GM18526 (cell line): Measurements from ENCODE around the gene ABHD4.

Experiments used
- POLR2A ChIP-seq: IDR thresholded peaks from 3 replicates; pipeline ENCODE4 v1.6.1; 2011; ENCODE audit not compliant: insufficient read length; ENCODE audit errors: extremely low read depth

Gene ABHD4

DNA sequence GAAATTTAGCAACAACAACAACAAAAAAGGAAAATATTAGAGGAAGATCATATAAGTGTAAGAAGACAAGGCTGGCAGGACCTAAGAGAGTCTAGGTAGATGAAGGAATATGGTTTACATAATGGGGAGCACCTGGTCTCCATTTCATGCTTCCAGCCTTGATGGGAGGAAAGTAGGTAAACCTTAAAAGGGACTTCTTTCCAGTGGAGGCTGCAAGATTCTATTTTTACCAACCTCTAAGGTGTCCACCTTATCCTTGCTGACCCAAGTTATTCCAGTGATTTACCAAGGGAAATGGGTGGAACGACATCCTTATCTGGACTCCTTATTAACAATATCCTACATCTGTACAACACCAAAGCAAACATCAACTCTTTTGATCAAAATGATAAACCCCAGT, 39.1 kb upstream of the ABHD4 start:
- no peak for TF ChIP-seq POLR2A

DNA sequence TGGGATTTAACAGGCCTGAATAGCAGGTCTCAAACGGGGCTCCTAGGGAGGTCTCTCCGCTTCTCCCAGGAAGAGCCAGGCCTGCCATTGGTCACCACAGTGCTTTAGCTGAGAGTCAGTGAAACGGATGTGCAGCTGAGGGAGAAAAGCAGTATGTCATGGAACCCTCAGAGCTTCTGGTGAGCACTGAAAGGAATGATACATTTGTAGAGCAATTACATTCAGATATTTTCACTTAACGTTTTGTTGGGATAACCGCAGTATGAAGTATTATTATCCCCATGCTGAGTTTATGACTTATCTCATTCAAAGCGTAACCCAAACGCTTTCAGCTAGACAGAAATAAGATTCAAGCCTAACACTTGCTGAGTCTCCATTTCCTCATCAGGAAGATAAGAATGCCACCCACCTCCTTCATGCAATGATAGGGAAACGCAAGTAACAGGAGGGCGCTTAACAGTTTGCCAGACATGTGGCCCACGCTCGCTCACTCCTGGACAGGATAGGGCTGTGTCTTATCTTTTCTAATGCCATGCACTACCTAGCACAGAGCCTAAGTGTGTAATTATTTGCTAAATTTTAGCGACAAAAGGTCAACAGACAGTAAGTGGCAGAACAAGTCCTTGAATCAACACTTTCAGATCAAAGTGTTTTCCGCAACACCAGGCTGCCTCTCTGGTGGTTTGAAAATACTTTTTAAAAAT, 37.3 kb upstream of the ABHD4 start:
- TF ChIP-seq POLR2A = no peak

DNA sequence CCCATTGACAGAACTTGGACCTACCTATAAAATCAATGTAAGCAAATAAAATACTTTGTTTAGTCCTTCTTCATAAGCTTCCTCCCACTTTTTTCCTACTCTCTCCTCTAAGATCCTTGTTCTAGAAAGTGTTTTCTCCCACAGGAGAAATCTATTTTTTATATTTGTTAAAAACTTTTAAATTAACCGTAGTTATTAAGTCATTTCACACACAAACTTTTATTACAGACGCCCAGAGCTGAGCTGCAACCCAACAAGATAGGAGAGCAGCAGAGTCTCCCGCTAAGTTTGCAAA, 36.8 kb upstream of the ABHD4 start:
- no peak for TF ChIP-seq POLR2A

DNA sequence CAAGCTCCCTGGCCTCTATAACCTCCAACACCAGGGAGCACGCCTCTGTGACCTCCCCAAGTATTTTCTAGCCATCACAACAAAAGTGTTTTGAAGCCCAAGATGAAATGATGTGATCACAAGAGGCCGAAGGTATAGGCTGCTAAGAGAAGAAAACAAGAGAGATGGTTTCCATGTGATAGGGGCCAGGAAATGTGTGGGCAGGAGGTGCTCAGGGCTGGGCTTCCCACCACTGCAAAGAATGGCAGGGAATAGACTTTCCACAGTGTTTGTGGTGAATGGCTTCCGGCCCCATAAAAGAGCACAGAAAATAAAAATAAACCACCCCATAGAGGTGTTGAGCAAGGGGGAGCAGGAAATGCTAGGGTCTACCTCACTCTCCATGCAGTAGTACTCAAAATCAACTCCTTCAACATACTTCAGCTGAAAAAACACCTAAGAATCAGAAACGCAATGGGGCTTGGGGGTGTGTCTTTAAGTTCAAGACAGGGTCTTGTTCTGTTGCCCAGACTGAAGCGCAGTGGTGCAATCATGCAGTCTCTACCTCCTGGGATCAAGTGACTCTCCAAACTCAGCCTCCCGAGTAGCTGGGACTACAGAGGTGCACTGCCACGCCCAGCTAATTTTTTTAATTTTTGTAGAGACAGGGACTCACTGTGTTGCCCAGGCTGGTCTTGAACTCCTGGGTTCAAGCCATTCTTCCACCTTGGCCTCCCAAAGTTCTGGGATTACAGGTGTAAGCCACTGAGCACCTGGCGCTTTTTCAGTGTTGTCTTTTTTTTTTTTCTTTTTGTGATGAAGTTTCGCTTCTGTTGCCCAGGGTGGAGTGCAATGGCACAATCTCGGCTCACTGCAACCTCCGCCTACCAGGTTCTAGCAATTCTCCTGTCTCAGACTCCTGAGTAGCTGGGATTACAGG, 36.2 kb upstream of the ABHD4 start:
- no peak for TF ChIP-seq POLR2A

DNA sequence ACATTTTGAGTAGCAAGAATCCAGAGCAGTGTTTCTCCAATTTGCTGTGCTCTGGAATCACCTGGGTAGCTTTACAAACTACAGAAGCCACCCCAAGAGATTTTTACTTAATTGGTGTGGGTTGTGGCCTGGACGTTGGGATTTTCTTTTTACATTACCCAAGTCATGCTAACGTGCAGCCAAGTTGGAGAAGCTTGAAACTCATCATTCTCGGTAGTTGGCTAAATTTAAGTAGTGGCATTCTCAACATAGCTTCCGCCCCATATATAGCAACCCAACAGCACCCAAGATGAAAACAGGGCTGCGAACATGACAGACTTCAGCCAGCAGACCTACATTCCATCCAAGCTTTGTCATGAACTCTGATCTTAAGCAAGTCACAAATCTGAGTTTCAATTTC, 34.1 kb upstream of the ABHD4 start:
- no peak for TF ChIP-seq POLR2A

DNA sequence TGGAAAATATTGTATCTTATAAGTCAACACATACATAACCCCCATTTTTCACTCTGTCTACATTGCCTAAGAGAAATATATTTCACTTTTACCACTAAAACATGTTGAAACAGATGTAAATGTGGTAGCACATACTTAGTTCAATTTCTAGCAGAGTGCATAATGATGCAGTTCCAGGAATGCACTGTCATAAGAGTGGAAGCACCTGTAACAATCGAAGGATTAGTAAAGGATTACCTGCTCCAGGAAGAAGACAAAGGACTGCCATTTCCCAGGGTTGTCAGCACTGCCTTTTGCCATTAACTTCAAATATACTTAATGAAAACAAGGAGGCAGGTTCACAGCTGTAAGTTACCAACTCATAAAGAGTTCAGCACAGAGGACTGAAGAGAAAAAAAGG, 33.6 kb upstream of the ABHD4 start:
- TF ChIP-seq POLR2A = no peak

DNA sequence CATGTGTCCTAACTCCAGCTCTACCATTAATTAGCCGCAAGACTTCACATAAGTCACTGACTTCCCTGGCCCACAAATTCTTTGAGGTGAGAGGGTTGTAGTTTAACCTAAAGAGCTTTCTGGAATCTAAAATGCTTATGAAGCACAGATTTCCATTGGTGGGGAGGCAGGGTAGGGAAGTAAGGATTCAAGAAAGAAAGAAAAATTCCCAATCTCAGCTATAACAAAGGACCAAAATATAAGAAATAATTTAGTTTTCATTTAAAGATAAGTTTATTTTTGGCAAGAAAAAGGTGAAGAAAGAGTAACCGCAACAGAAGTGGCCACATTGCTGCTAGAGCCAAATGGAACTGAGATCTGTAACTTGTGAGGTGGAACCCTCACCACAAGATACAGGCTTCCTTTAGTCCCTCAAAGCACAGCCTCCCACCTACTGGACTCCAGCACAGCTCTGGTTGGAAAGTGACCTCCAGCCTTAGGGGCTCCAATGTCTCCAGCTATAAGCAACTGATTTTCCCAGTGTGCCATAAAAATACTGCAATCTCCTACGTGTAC, 32.6 kb upstream of the ABHD4 start:
- TF ChIP-seq POLR2A = no peak

DNA sequence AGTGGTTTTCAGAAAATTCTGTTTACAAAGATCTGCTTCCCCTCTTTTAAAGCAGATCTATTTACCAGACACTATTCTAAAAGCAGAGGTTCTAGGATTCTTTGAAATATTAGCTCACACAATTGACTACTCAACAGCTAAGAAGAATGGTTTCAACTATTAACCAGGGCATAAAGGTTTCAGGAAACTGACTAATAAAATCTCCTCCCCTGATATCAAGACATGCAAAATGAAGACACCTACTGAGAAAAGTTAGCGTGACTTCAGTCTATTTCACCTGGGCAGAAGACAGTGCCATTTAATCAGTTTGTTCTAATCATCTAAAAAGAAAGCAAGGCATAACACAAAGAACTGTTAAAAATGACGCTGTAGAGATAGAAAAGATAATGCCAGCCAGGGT, 31.3 kb upstream of the ABHD4 start:
- no peak for TF ChIP-seq POLR2A

DNA sequence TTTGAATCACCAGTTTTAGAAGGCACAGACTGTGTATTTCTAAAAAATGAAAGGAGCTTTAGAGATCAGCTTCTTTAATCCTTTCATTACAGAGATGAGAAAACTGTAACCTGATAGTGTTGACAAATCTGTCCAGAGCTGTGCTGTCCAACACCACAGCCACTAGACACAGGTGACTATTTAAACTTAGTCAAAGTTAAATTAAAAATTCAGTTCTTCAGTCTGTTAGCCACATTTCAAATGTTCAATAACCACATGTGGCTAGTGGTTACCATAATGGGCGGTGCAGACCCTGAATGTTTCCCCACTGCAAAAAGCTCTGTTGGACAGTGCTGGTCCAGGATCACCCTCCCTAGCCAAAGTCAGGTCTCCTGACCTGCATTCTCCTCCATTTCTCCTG, 30.7 kb upstream of the ABHD4 start:
- TF ChIP-seq POLR2A = no peak

DNA sequence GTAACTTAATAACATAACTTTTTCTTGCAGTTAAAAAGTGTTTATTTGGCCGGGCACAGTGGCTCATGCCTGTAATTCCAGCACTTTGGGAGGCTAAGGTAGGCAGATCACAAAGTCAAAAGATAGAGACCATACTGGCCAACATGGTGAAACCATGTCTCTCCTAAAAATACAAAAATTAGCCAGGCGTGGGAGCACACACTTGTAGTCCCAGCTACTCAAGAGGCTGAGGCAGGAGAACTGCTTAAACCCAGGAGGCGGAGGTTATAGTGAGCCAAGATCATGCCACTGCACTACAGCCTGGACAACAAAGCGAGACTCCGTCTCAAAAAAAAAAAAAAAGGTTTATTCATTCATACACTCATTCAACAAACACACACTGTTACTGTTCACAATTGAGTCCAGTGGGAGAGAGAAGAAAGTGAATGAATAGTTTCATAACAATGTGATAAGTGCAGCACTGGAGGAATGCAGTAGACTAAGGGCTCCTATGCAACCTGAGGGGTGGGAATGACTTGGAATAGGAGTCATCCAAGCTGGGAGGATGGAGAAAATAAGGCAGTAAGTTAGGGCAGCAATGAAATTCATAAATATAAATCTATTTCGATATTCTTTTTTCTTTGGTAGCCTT, 28.9 kb upstream of the ABHD4 start:
- TF ChIP-seq POLR2A = peak; percentile 8

DNA sequence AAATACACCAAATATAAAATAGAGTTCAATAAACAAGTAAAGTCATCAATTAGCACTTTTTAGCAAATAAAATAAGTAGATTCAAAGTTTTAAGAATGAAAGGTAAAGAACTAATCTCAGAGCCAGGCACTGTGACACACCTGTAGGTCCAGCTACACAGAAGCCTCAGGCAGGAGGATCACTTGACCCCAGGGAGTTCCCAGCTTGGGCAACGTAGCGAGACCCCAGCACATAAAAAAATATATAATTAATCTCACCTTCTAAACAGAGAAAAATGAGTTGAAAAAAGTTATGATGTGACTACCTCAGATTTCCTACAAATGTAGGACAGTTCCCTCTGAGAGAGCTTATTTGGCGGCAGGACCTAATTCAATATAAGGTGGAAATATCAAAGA, 28.4 kb upstream of the ABHD4 start:
- TF ChIP-seq POLR2A = peak; percentile 4

DNA sequence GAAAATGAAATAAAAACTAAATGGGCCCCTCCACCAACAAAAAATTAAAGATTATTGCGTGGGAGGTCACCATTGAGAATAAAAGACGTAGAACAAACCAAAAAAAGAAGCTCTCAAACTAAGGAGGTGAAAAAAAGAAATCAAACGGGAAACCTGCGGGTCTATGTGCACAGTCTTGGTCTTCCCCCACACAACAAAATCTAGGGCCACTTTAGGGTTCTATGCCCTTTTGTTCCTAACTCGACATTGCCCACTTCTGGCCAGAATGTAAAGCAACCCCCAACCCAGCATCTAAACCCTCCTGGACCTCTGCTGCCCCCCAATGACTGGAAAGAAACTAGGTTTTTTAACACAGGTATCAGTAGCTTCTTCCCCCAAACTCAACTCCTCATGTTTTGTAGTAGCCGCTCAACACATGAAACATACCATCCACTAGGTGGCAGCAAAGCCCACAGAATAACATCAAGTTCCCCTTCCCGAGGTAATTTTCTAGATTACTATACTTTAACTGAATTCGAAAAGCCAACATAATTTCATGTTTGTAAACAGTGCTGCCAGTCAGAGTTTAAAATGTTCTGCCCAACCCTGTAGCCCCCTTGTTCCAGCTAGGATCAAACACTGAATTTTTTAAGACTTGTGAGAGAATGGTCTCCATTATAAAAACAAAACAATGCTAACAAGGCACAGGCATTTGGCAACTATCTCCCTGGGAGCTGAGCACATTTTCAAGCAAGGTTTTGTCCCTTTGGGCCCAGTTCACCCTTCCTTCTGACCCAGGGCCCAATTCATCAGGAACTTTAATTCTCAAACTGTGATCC, 27.8 kb upstream of the ABHD4 start:
- TF ChIP-seq POLR2A = no peak

DNA sequence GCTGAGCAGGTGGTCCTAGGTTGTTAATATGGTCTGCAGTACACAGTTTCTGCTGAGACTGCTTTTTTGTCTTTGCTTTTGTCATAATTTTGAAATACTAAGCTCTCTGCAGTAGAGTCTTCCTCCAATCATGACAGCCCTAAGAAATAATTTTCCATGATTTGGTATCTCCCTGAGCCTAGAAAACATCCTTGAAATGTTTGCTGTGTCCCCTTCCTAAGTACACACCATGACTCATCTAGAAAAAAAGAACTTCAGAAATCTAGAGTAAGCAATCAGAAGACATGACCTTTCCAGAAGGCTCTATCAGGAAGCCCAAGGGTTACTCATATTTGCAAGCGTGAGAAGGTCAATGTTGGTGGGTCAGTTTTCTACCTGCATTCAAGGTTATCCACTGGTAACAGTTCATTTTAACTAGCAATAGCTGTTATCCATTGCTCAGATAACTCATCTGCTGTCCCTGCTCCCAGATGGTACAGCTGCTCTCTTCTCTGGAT, 25.5 kb upstream of the ABHD4 start:
- TF ChIP-seq POLR2A = no peak

DNA sequence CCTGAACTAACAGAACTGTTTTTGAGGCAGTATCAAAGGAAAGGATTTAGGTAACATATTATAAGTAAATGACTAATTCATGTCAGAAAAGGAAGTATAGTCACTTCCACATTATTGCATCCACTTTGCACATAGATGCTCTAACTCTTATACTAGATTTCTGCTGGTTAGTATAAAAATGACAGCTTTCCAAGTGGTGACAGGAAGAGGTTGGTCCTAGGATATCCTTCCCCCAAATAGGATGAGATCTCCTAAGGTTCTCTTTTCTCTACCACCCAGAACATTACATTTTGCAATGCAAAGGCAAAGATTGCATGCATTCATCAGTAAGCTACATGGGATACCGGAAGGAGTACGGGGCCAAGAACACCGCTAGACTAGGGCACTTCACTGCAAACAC, 24.3 kb upstream of the ABHD4 start:
- TF ChIP-seq POLR2A = no peak

DNA sequence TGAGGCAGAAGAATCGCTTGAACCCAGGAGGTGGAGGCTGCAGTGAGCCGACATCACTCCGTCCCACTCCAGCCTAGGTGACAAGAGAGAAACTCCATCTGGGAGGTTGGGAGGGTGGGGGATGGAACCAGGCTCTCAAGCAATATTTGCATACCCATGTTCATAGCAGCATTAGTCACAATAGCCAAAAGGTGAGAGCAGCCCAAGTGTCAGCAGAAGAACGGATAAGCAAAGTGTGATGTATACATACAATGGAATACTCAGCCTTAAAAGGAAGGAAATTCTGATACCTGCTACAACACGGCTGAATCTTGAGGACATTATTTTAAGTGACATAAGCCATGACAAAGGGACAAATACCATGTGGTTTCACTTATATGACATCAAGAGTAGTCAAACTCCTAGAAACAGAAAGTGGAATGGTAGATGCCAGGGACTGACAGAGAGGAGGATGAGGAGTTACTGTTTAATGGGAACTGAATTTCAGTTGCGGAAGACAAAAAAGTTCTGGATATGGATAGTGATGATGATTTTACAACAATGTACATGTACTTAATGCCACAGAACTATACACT, 20.7 kb upstream of the ABHD4 start:
- no peak for TF ChIP-seq POLR2A

DNA sequence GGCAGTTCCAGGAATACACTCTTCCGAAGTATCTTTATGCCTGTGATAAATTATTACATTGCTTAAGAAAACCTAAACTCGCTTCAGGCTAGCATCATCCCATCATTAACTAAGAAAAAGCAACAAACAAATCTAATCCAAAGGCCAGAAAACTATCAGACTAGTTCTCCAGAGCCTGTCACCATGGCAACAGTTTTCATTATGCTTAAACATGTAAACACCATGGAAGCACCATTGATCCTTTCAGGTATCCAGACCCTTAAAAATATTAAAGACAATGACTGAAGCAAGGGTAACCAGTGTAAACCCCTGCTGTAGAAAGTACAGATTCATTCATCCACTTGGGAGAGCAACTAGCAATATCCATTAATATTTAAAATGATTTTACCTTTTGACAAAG, 18.9 kb upstream of the ABHD4 start:
- no peak for TF ChIP-seq POLR2A
